Progenitor cell of endocrine pancreas (in vitro differentiated cells): Measurements from ENCODE around the gene PTPA. TPM values are rescaled to one million over a fixed set of nuclear protein-coding genes. Genes with fewer than 3 reads are reported as not detected.

Experiments used
- DNase-seq: peaks from one replicate; pipeline ENCODE4 v3.0.0; 2021; ENCODE audit warnings: low spot score; ENCODE audit not compliant: unreplicated experiment
- H3K27ac Mint-ChIP-seq: 2 replicates; pipeline ENCODE4 v1.8.0; 2021; ENCODE audit warnings: mild to moderate bottlenecking, moderate library complexity, mixed read lengths
- H3K27me3 Mint-ChIP-seq: 2 replicates; pipeline ENCODE4 v1.8.0; 2021; ENCODE audit warnings: mixed read lengths
- H3K36me3 Mint-ChIP-seq: 2 replicates; pipeline ENCODE4 v1.8.0; 2022; ENCODE audit warnings: mixed read lengths; ENCODE audit not compliant: insufficient read depth
- H3K4me1 Mint-ChIP-seq: 2 replicates; pipeline ENCODE4 v1.8.0; 2021; ENCODE audit warnings: low read depth, mixed read lengths
- H3K4me3 Mint-ChIP-seq: 2 replicates; pipeline ENCODE4 v1.8.0; 2021; ENCODE audit warnings: low read depth, mild to moderate bottlenecking, moderate library complexity, mixed read lengths
- H3K9me3 Mint-ChIP-seq: 2 replicates; pipeline ENCODE4 v1.8.0; 2021; ENCODE audit warnings: low read depth, mixed read lengths
- total RNA-seq: library from RNA; stranded (reverse); gene quantifications from 2 replicates; pipeline ENCODE4 v1.2.1, GENCODE V29; 2021
- TF ChIP-seq, protein P1 (sequence below): fragments of 200-600 bp; sonication (generic); IDR thresholded peaks from one replicate; pipeline ENCODE4 v1.5.0; 2021; ENCODE audit warnings: antibody characterized with exemption, mild to moderate bottlenecking; ENCODE audit not compliant: unreplicated experiment

PTPA gene
- total RNA-seq, 1 donor from 2014 or later, result 145 TPM

DNA sequence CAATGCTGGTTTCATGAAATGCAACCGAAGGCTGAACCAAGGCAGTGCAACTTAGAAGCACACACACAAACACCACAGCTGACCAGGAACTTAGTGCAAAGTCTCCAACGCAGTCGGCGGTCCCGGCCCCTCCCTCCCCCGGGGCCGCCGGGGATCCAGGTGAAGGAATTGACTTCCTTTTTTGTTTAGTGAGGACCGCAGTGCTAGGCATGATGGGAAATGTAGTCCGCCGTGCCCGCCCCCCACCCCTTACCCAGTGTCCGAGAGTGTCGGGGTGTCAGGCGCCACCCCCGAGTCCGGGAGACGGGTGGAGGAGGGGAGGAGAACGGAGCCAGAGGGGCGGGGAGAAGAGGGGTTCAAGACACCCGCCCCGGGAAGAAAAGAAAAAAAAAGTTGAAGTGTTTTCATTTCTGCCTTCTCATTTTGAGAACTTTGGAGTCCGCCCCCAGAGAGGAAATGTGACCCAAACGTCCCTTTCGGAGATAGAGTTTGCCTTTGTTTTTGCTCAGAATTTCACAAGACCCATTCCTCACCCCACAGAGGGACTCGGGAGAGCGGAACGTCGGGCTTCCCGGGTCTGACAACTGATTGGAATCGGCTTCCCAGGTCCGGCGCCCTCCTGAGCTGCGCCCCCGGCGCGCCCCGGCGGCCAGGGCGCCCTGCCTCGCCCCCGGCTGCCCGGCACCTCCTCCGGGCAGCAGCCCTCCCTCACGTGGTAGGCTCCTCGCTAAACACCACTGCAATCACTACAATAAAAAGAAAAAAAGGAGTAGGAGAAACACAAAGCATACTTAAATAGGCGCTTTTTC is 64.8 kb downstream of the PTPA start:
- peak; percentile 63 for DNase-seq
- Mint-ChIP-seq H3K36me3 (no peaks in the 10 kb centered on the region), H3K4me1 (peaks cover 21% of the 10 kb centered on the region), H3K4me3 (peak overlapping the region; percentile 91), H3K9me3 (no peaks in the 10 kb centered on the region), H3K27ac (peak overlapping the region; percentile 96), H3K27me3 (peaks cover 18% of the 10 kb centered on the region)
- TF ChIP-seq, protein P1, sequence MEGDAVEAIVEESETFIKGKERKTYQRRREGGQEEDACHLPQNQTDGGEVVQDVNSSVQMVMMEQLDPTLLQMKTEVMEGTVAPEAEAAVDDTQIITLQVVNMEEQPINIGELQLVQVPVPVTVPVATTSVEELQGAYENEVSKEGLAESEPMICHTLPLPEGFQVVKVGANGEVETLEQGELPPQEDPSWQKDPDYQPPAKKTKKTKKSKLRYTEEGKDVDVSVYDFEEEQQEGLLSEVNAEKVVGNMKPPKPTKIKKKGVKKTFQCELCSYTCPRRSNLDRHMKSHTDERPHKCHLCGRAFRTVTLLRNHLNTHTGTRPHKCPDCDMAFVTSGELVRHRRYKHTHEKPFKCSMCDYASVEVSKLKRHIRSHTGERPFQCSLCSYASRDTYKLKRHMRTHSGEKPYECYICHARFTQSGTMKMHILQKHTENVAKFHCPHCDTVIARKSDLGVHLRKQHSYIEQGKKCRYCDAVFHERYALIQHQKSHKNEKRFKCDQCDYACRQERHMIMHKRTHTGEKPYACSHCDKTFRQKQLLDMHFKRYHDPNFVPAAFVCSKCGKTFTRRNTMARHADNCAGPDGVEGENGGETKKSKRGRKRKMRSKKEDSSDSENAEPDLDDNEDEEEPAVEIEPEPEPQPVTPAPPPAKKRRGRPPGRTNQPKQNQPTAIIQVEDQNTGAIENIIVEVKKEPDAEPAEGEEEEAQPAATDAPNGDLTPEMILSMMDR, result peak; percentile 13

DNA sequence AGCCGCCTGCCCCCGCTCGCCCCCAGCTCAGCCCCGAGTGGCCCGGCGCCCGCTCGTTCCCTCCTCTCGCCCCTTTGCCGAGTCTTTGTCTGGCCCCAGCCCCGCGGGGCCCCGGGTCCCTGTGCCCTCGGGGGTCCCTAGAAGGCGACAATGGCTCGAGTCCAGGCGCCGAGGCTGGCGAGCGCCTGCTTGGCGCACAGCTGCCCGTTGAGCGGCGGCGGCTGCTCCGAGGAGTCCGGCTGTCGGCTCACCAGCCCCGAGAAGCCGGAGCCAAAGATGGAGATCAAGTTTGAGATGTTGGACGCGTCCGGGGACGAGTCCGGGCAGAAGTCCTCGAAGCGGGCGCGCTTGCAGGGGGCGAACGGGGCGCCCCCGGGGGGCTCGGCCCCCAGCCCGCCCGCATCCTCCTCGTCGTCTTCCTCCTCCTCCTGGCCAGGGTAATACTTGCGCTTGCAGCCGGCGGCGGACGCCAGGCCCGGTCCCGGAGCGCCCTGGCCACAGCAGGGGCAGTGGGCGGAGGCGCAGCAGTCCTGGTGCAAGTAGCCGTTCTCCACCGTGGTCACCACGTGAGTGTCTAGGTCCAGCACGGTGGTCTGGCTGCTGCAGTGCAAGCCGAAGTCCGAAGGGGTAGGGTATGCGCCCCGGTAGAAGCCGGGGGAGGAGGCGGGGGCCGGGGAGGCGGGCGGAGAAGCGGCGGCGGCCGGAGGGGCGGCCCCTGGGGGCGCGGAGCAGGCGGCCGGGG is 65.7 kb downstream of the PTPA start:
- Mint-ChIP-seq H3K27ac (peak overlapping the region; percentile 92), H3K27me3 (peaks cover 16% of the 10 kb centered on the region), H3K9me3 (no peaks in the 10 kb centered on the region), H3K4me3 (peak overlapping the region; percentile 91), H3K4me1 (peaks cover 28% of the 10 kb centered on the region), H3K36me3 (no peaks in the 10 kb centered on the region)
- TF ChIP-seq, protein P1, result peak; percentile 10
- peak; percentile 35 for DNase-seq

DNA sequence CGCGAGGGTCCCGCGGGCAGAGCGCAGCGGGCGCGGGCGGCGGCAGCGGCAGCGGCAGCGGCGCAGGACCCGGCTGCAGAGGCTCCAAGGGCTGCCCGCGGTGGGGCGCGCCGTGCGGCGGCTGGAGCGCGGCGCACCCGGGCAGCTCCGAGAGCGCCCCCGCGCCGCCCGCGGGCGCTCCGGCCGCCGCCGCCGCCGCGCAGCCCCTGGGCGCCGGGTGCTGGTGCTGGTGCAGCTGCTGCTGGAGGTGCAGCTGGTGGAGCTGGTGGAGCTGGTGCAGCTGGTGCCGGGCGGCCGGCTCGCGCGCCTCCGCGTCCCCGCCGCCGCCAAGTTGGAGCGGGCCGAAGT is 66.2 kb downstream of the PTPA start:
- no peak overlapping the region for H3K27ac Mint-ChIP-seq
- no peak for DNase-seq
- H3K9me3 Mint-ChIP-seq, result no peaks in the 10 kb centered on the region
- TF ChIP-seq, protein P1, result no peak
- peak overlapping the region; percentile 94 for H3K4me3 Mint-ChIP-seq
- no peaks in the 10 kb centered on the region for H3K36me3 Mint-ChIP-seq
- H3K4me1 Mint-ChIP-seq, result peaks cover 32% of the 10 kb centered on the region
- H3K27me3 Mint-ChIP-seq, result peaks cover 11% of the 10 kb centered on the region

DNA sequence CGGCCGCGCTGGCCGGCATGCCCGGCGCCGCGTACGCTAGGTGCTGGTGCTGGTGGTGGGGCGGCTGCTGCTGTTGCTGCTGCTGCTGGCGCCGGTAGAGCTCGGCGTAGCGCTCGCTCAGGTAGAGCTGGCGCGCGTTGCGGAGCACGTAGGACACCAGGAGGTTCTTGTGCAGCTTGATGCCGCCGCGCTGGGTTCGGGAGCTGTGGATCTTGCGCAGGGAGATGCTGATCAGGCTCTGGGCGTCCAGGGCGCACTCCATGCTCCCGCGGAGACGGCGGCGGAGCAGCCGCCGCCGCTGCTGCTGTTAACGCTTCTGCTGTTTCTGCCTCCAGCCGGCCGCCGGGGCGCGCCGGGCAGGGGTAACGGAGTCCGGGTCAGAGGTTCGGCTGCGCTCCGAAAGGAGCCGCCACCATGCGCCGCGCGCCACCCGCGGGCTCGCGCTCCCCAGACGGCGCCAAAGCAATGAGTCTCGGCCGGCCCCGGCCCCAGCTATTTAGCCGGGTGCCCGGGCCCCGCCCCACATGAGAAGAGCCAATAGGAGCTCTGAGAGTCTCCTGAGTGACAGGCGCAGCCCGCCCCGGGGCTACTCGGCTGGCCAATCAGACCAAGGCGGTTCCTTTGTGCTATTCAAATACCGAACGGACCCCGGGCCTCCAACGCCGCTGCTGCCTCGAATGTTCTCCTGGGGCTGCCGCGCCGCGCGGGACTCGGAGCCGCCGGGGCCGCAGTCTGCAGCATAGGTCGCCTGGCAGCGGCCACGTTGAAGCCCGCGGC is 66.8 kb downstream of the PTPA start, which contains the start of gene IER5L:
IER5L (minus strand) TSS at position 471 of the 777 bp plus-strand sequence; CDS start at position 262, 209 bp downstream.
- Mint-ChIP-seq H3K9me3 (no peaks in the 10 kb centered on the region), H3K36me3 (no peaks in the 10 kb centered on the region), H3K27me3 (peaks cover 6% of the 10 kb centered on the region), H3K4me3 (peak within 1 kb of the TSS; percentile 94), H3K4me1 (peaks cover 35% of the 10 kb centered on the region), H3K27ac (peak within 1 kb of the TSS; percentile 97)
- TF ChIP-seq, protein P1, result no peak
- DNase-seq, result peak; percentile 92
